Measurements from ENCODE around the gene TAF3. TPM values are rescaled to one million over a fixed set of nuclear protein-coding genes. Genes with fewer than 3 reads are reported as not detected.

The TAF3 gene
- total RNA-seq, 1 donor from 2014 or later = 8.5 TPM

DNA sequence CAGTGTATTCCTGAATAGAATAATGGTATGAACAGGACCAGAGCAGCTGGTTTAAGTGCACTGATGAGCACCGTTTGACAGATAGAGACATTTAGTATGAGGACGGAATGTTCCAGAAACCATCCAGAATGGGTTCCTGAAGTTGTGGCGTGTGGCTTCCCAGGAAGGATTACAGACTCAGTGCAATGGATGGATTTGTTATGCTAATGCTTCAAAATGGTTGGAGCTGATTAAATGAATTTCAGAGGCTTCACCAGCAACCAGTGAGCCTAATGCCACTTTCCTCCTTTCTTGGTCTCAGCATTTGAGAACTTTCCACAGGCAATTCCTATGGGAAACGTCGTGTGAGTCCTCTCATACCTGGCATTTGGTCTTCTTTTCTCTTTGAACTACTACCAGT is 246.1 kb downstream of the TAF3 start:
- Histone ChIP-seq H3K36me3 (no peaks in the 10 kb centered on the region), H3K9me3 (no peaks in the 10 kb centered on the region), H3K27ac (no peak overlapping the region), H3K4me1 (no peaks in the 10 kb centered on the region), H3K27me3 (no peaks in the 10 kb centered on the region), H3K4me3 (no peak overlapping the region)
- no peak for DNase-seq (ENCODE audit: low spot score in 2 of 2)
- TF ChIP-seq, protein P1, sequence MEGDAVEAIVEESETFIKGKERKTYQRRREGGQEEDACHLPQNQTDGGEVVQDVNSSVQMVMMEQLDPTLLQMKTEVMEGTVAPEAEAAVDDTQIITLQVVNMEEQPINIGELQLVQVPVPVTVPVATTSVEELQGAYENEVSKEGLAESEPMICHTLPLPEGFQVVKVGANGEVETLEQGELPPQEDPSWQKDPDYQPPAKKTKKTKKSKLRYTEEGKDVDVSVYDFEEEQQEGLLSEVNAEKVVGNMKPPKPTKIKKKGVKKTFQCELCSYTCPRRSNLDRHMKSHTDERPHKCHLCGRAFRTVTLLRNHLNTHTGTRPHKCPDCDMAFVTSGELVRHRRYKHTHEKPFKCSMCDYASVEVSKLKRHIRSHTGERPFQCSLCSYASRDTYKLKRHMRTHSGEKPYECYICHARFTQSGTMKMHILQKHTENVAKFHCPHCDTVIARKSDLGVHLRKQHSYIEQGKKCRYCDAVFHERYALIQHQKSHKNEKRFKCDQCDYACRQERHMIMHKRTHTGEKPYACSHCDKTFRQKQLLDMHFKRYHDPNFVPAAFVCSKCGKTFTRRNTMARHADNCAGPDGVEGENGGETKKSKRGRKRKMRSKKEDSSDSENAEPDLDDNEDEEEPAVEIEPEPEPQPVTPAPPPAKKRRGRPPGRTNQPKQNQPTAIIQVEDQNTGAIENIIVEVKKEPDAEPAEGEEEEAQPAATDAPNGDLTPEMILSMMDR (IDR thresholded peaks at IDR 0.05) = no peak
- intact Hi-C loops (cut with DNase I) = no loop called here

GRCh38 chr10:8065651-8066050 is 247.3 kb downstream of the TAF3 start:
- H3K27me3 ChIP-seq = no peaks in the 10 kb centered on the region
- no peak overlapping the region for H3K4me3 ChIP-seq
- DNase-seq (ENCODE audit: low spot score in 2 of 2) = no peak
- TF ChIP-seq, protein P1 (IDR thresholded peaks at IDR 0.05) = no peak
- no peak overlapping the region for H3K27ac ChIP-seq
- intact Hi-C loops (cut with DNase I) = no loop called here
- no peaks in the 10 kb centered on the region for H3K9me3 ChIP-seq
- H3K36me3 ChIP-seq = no peaks in the 10 kb centered on the region
- H3K4me1 ChIP-seq = no peaks in the 10 kb centered on the region

GRCh38 chr10:8066124-8066523 is 247.8 kb downstream of the TAF3 start:
- no peaks in the 10 kb centered on the region for H3K4me1 ChIP-seq
- no peak for DNase-seq (ENCODE audit: low spot score in 2 of 2)
- no peaks in the 10 kb centered on the region for H3K27me3 ChIP-seq
- H3K27ac ChIP-seq = no peak overlapping the region
- no peaks in the 10 kb centered on the region for H3K9me3 ChIP-seq
- H3K4me3 ChIP-seq = no peak overlapping the region
- TF ChIP-seq, protein P1 (IDR thresholded peaks at IDR 0.05) = no peak
- H3K36me3 ChIP-seq = no peaks in the 10 kb centered on the region
- intact Hi-C loops (cut with DNase I) = no loop called here

Other genes starting within 250 kb of the TAF3 start
- gene ITIH5, start 151.5 kb upstream of the TAF3 start, total RNA-seq = 19.4 TPM
- 2.4 TPM for gene ITIH2, start 115.2 kb upstream of the TAF3 start, total RNA-seq
- 8.1 TPM for gene KIN, start 30.5 kb upstream of the TAF3 start, total RNA-seq
- 132 TPM for gene ATP5F1C, start 30.3 kb upstream of the TAF3 start, total RNA-seq
- gene GATA3, start 236.2 kb downstream of the TAF3 start, total RNA-seq = not detected

All from ascending aorta (tissue), 2 donors.